Measurements from ENCODE around the gene NEU2.

NEU2 gene

GRCh38 chr2:233055362-233055761 is 22.9 kb downstream of the NEU2 start:
- no peak overlapping the region for H3K4me3 ChIP-seq (replicated peaks in 1 of 2; ENCODE audit: low read depth in 2 of 2, low read length in 2 of 2)

GRCh38 chr2:233056961-233057605 is 24.6 kb downstream of the NEU2 start:
- H3K4me3 ChIP-seq (replicated peaks in 1 of 2; ENCODE audit: low read depth in 2 of 2, low read length in 2 of 2) = no peak overlapping the region
- no peak for DNase-seq (ENCODE audit: low read depth in 2 of 2)
- no peak for TF ChIP-seq CTCF (IDR thresholded peaks at IDR 0.05; ENCODE audit: low read depth, low read length)

More at GRCh38 chr2:233055362-233055761, 22.9 kb downstream of the NEU2 start:
- no peak for TF ChIP-seq CTCF (IDR thresholded peaks at IDR 0.05; ENCODE audit: low read depth, low read length)
- DNase-seq (ENCODE audit: low read depth in 2 of 2) = no peak

GRCh38 chr2:233058717-233059546 is 26.5 kb downstream of the NEU2 start:
- no peak for DNase-seq (ENCODE audit: low read depth in 2 of 2)
- no peak for TF ChIP-seq CTCF (IDR thresholded peaks at IDR 0.05; ENCODE audit: low read depth, low read length)
- H3K4me3 ChIP-seq (replicated peaks in 1 of 2; ENCODE audit: low read depth in 2 of 2, low read length in 2 of 2) = no peak overlapping the region

GRCh38 chr2:233059547-233059796 is 27.0 kb downstream of the NEU2 start:
- no peak for TF ChIP-seq CTCF (IDR thresholded peaks at IDR 0.05; ENCODE audit: low read depth, low read length)
- no peak overlapping the region for H3K4me3 ChIP-seq (replicated peaks in 1 of 2; ENCODE audit: low read depth in 2 of 2, low read length in 2 of 2)
- DNase-seq (ENCODE audit: low read depth in 2 of 2) = no peak

- TF ChIP-seq CTCF (IDR thresholded peaks at IDR 0.05; ENCODE audit: low read depth, low read length) = no peak
- DNase-seq (ENCODE audit: low read depth in 2 of 2) = no peak
- no peak within 1 kb of the TSS for H3K4me3 ChIP-seq (replicated peaks in 1 of 2; ENCODE audit: low read depth in 2 of 2, low read length in 2 of 2)
Measured at GRCh38 chr2:233059797-233060500, 27.5 kb downstream of the NEU2 start, which contains the start of gene INPP5D. Gene INPP5D (plus strand): TSS chr2:233060342. CDS start chr2:233060479, 137 bp downstream.

- no peak overlapping the region for H3K4me3 ChIP-seq (replicated peaks in 1 of 2; ENCODE audit: low read depth in 2 of 2, low read length in 2 of 2)
- TF ChIP-seq CTCF (IDR thresholded peaks at IDR 0.05; ENCODE audit: low read depth, low read length) = no peak
- DNase-seq (ENCODE audit: low read depth in 2 of 2) = no peak
Measured at GRCh38 chr2:233060501-233060979, 28.1 kb downstream of the NEU2 start.
